ENCODE measurements around the gene MRPL30.
"Not testable (repeated sequence)": the region's sequence is repeated elsewhere in the genome, so short reads cannot be mapped to it uniquely, and the experiment has no call there.

The MRPL30 gene

GRCh38 chr2:99181624-99182000, 628 bp downstream of the MRPL30 start:
- FAIRE-seq (no peak), DNase-seq (ENCODE audit: extremely low spot score, insufficient read length, low read depth) (no peak)

- FAIRE-seq (no peak), DNase-seq (ENCODE audit: extremely low spot score, insufficient read length, low read depth) (no peak)
Observed at GRCh38 chr2:99183025-99183424, 2.0 kb downstream of the MRPL30 start.

- FAIRE-seq (no peak), DNase-seq (ENCODE audit: extremely low spot score, insufficient read length, low read depth) (no peak)
Observed at GRCh38 chr2:99184811-99185210, 3.8 kb downstream of the MRPL30 start.

GRCh38 chr2:99187011-99187410, 6.0 kb downstream of the MRPL30 start:
- DNase-seq (ENCODE audit: extremely low spot score, insufficient read length, low read depth) (no peak), FAIRE-seq (no peak)

GRCh38 chr2:99188357-99188756, 7.4 kb downstream of the MRPL30 start:
- FAIRE-seq, result no peak
- DNase-seq (ENCODE audit: extremely low spot score, insufficient read length, low read depth), result no peak

- FAIRE-seq, result no peak
- no peak for DNase-seq (ENCODE audit: extremely low spot score, insufficient read length, low read depth)
Observed at GRCh38 chr2:99190548-99190947, 9.6 kb downstream of the MRPL30 start.

- FAIRE-seq; DNase-seq (ENCODE audit: extremely low spot score, insufficient read length, low read depth): not testable (repeated sequence)
Observed at GRCh38 chr2:99192364-99192763, 11.4 kb downstream of the MRPL30 start.

GRCh38 chr2:99198103-99198841, 17.3 kb downstream of the MRPL30 start:
- FAIRE-seq (no peak), DNase-seq (ENCODE audit: extremely low spot score, insufficient read length, low read depth) (no peak)

GRCh38 chr2:99200076-99200800, 19.3 kb downstream of the MRPL30 start:
- DNase-seq (ENCODE audit: extremely low spot score, insufficient read length, low read depth) (no peak), FAIRE-seq (no peak)

- DNase-seq (ENCODE audit: extremely low spot score, insufficient read length, low read depth) (no peak), FAIRE-seq (no peak)
Observed at GRCh38 chr2:99201959-99202678, 21.1 kb downstream of the MRPL30 start.

- no peak for DNase-seq (ENCODE audit: extremely low spot score, insufficient read length, low read depth)
- no peak for FAIRE-seq
Observed at GRCh38 chr2:99205491-99205890, 24.5 kb downstream of the MRPL30 start.

- DNase-seq (ENCODE audit: extremely low spot score, insufficient read length, low read depth) (no peak), FAIRE-seq (no peak)
Observed at GRCh38 chr2:99216096-99216495, 35.1 kb downstream of the MRPL30 start.

- no peak for FAIRE-seq
- no peak for DNase-seq (ENCODE audit: extremely low spot score, insufficient read length, low read depth)
Observed at GRCh38 chr2:99217929-99218501, 37.0 kb downstream of the MRPL30 start.

- not testable (repeated sequence) for FAIRE-seq; DNase-seq (ENCODE audit: extremely low spot score, insufficient read length, low read depth)
Observed at GRCh38 chr2:99233177-99233576, 52.2 kb downstream of the MRPL30 start.

- DNase-seq (ENCODE audit: extremely low spot score, insufficient read length, low read depth) (no peak), FAIRE-seq (no peak)
Observed at GRCh38 chr2:99238599-99238998, 57.6 kb downstream of the MRPL30 start.

- FAIRE-seq, result no peak
- DNase-seq (ENCODE audit: extremely low spot score, insufficient read length, low read depth), result no peak
Observed at GRCh38 chr2:99240431-99240830, 59.4 kb downstream of the MRPL30 start.

- DNase-seq (ENCODE audit: extremely low spot score, insufficient read length, low read depth), result no peak
- FAIRE-seq, result no peak
Observed at GRCh38 chr2:99242151-99242550, 61.2 kb downstream of the MRPL30 start.

All from GM18507 (cell line).